HEK293T (cell line): ENCODE data around the gene PDE4B.
A peak's percentile ranks its signal among the peaks of the same experiment; 100 is the strongest.
"Not testable (repeated sequence)": the region's sequence is repeated elsewhere in the genome, so short reads cannot be mapped to it uniquely, and the experiment has no call there.

Source experiments
- CTCF ChIA-PET: fragments of 350-600 bp; formaldehyde crosslinking; extraction: SDS; loops from one replicate; lab custom pipeline; 2021; ENCODE audit warnings: antibody characterized with exemption, inconsistent platforms; lab: Yijun Ruan, JAX
- POLR2A ChIA-PET: fragments of 350-600 bp; formaldehyde crosslinking; extraction: SDS; loops from one replicate; lab custom pipeline; 2020; ENCODE audit warnings: antibody characterized with exemption, inconsistent platforms; lab: Yijun Ruan, JAX
- DNase-seq: peaks from one replicate; pipeline ENCODE4 v3.0.0; 2012; ENCODE audit warnings: mixed read lengths; ENCODE audit errors: extremely low spot score
- ARNT ChIP-seq: fragments of 450-650 bp; IDR thresholded peaks from 2 replicates; pipeline ENCODE4 v1.6.1; 2017; ENCODE audit warnings: mild to moderate bottlenecking
- BHLHE40 ChIP-seq: fragments of 450-650 bp; IDR thresholded peaks from 2 replicates; pipeline ENCODE4 v1.6.1; 2016; ENCODE audit warnings: mild to moderate bottlenecking, moderate library complexity, borderline replicate concordance
- CTBP1 ChIP-seq: fragments of 450-650 bp; IDR thresholded peaks from 2 replicates; pipeline ENCODE4 v1.6.1; 2016; ENCODE audit warnings: borderline replicate concordance
- ELF4 ChIP-seq: fragments of 450-650 bp; IDR thresholded peaks from 2 replicates; pipeline ENCODE4 v1.6.1; 2017; ENCODE audit warnings: antibody characterized with exemption
- FOXA1 ChIP-seq: fragments of 450-650 bp; IDR thresholded peaks from 2 replicates; pipeline ENCODE4 v1.6.1; 2016; ENCODE audit warnings: mild to moderate bottlenecking
- FOXK2 ChIP-seq: fragments of 450-650 bp; IDR thresholded peaks from 2 replicates; pipeline ENCODE4 v1.6.1; 2016; ENCODE audit warnings: mild to moderate bottlenecking
- FOXM1 ChIP-seq: fragments of 450-650 bp; IDR thresholded peaks from 2 replicates; pipeline ENCODE4 v1.6.1; 2017; ENCODE audit warnings: mild to moderate bottlenecking, borderline replicate concordance
- HDGF ChIP-seq: fragments of 450-650 bp; IDR thresholded peaks from 2 replicates; pipeline ENCODE4 v1.6.1; 2017; ENCODE audit warnings: antibody characterized with exemption, borderline replicate concordance
- L3MBTL2 ChIP-seq: fragments of 450-650 bp; conservative IDR thresholded peaks from 2 replicates; pipeline ENCODE4 v1.6.1; 2016; ENCODE audit warnings: mild to moderate bottlenecking
- LEF1 ChIP-seq: fragments of 450-650 bp; IDR thresholded peaks from 2 replicates; pipeline ENCODE4 v1.6.1; 2017; ENCODE audit warnings: mild to moderate bottlenecking, borderline replicate concordance
- NFRKB ChIP-seq: fragments of 450-650 bp; IDR thresholded peaks from 2 replicates; pipeline ENCODE4 v1.6.1; 2016; ENCODE audit warnings: mild to moderate bottlenecking, moderate library complexity
- SP1 ChIP-seq: fragments of 450-650 bp; IDR thresholded peaks from 2 replicates; pipeline ENCODE4 v1.6.1; 2017
- SUZ12 ChIP-seq: fragments of 450-650 bp; IDR thresholded peaks from 2 replicates; pipeline ENCODE4 v1.6.1; 2016; ENCODE audit warnings: mild to moderate bottlenecking
- TARDBP ChIP-seq: fragments of 450-650 bp; IDR thresholded peaks from 2 replicates; pipeline ENCODE4 v1.6.1; 2016
- ZNF384 ChIP-seq: fragments of 450-650 bp; IDR thresholded peaks from 2 replicates; pipeline ENCODE4 v1.6.1; 2016
- TF ChIP-seq, protein P1 (sequence below): fragments of 450-650 bp; IDR thresholded peaks from 2 replicates; pipeline ENCODE4 v1.6.1; 2016

PDE4B gene

DNA sequence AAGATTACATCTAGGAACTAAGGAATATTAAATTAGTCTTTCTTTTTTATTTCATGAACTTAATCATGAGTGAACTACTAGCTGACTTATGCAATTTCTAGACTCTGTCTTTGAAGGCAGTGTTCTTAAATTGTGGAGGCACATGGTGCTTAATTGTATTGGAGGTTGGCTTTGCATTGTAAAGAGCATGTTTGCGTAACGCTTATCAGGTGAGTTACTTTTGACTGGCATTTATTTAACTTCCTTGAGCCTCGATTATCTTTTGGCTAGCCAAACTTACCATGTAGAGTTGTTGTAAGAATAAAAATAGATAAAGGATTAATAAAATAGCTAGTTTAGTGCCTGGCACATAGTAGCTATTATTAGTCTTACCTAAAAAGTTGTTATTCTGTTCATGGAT lies 262.4 kb downstream of the PDE4B start:
- CTCF ChIA-PET = no interaction called here
- POLR2A ChIA-PET = no interaction called here
- DNase-seq = no peak
- TF ChIP-seq FOXK2 (no peak), FOXA1 (no peak), HDGF (no peak), ARNT (no peak), ELF4 (no peak), SP1 (no peak), BHLHE40 (no peak), SUZ12 (no peak), L3MBTL2 (no peak), ZNF384 (no peak), CTBP1 (no peak), TARDBP (no peak), LEF1 (no peak)

DNA sequence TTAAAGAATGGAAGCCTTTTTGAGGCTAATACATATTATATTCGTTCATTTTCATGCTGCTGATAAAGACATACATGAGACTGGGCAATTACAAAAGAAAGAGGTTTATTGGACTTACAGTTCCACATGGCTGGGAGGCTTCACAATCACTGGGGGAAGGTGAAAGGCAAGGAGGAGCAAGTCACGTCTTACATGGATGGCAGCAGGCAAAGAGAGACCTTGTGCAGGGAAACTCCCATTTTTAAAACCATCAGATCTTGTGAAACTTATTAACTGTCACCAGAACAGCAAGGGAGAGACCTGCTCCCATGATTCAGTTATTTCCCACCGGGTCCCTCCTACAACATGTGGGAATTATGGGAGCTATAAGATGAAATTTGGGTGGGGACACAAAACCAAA lies 264.8 kb downstream of the PDE4B start:
- CTCF ChIA-PET, DNase-seq, POLR2A ChIA-PET: not testable (repeated sequence)

DNA sequence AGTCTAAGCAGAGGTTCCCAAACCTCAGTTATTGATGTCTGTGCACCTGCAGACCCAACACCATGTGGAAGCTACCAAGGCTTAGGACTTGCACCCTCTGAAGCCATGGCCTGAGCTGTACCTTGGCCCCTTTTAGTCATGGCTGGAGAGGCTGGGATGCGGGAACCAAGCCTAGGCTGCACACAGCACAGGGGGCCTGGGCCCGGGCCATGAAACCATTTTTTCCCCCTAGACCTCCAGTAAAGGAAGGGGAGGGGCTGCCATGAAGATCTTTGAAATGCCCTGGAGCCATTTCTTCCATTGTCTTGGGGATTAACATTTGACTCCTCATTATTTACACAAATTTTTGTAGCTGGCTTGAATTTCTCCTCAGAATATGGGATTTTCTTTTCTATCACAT lies 265.9 kb downstream of the PDE4B start:
- CTCF ChIA-PET = no interaction called here
- POLR2A ChIA-PET = no interaction called here
- TF ChIP-seq LEF1 = no peak
- no peak for TF ChIP-seq SUZ12
- TF ChIP-seq FOXK2 = no peak
- TF ChIP-seq L3MBTL2 = no peak
- no peak for TF ChIP-seq BHLHE40
- TF ChIP-seq NFRKB = no peak
- TF ChIP-seq, protein P1, sequence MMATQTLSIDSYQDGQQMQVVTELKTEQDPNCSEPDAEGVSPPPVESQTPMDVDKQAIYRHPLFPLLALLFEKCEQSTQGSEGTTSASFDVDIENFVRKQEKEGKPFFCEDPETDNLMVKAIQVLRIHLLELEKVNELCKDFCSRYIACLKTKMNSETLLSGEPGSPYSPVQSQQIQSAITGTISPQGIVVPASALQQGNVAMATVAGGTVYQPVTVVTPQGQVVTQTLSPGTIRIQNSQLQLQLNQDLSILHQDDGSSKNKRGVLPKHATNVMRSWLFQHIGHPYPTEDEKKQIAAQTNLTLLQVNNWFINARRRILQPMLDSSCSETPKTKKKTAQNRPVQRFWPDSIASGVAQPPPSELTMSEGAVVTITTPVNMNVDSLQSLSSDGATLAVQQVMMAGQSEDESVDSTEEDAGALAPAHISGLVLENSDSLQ = no peak
- TF ChIP-seq SP1 = no peak
- TF ChIP-seq FOXM1 = no peak
- no peak for TF ChIP-seq ZNF384
- no peak for TF ChIP-seq HDGF
- no peak for DNase-seq

DNA sequence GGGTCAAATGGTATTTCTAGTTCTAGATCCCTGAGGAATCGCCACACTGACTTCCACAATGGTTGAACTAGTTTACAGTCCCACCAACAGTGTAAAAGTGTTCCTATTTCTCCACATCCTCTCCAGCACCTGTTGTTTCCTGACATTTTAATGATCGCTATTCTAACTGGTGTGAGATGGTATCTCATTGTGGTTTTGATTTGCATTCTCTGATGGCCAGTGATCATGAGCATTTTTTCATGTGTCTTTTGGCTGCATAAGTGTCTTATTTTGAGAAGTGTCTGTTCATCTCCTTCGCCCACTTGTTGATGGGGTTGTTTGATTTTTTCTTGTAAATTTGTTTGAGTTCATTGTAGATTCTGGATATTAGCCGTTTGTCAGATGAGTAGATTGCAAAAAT lies 274.5 kb downstream of the PDE4B start:
- POLR2A ChIA-PET, CTCF ChIA-PET, DNase-seq: not testable (repeated sequence)

DNA sequence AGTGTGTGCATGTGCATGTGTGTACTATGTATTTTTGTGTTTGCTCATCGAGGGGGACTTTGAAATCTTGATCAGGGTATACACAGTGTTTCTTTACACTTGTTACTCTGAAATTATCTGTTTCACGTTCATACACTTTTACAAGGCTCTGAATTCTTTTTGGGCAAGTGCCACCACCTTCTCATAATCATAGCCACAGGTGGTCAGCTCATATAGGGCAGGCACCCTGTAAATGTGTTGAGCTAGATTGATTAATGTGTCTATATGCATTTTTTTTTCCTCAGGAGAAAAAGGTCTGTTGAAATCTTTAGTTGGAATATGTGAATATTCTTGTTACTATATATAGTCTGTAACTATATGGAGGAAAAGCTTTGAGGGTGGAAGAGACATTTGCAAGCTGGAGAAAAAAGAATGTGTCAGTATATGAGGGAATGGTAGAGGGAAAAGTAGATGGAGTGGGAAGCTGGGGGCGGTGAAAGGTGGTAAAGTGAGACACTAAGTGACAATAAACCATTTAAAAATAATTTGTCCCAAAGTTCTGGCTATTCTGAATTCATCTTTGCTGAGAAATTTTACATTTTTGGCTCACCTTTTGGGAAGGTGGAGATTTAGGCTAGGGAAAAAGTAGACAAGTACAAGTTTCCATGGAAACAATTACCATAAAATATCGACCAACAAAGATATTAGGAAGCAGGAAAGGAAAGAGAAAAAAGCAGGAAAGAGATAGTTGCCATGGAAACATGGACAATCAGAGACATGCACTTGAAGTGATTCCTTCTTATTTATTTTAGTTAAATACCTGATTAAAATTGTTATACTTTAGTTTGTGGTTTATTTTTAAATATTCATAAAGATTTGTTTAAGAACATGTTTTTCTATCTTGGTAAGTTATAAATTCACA lies 277.5 kb downstream of the PDE4B start:
- DNase-seq = no peak
- CTCF ChIA-PET = interaction anchor here (0.6 kb wide), 1 partner anchor 234 kb away, joined by 3 read pairs; no protein-coding TSS in a partner anchor
- POLR2A ChIA-PET = no interaction called here
- TF ChIP-seq ZNF384 (0 out of 2 replicates have a peak, but pooled peaks have one; percentile 33), ARNT (no peak)
- TF ChIP-seq, protein P1 = peak; percentile 72

DNA sequence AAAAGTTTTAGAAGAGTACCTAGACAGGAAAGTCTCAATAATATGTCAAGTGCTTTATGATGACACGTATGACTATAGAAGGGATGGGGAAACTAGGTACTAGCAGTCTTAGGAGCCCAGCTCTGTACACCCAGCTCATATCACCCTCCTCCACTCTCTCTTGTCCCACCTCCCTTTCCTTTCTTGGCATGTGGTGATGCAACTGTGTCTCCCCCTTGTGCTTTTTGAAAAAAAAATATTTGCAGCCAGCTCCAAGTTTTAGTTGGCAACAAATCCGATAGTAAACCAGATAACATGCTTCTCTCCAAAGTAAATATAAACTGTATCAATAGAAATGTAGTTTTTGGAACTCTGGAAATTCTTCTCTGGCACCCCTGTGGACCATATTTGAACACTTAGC lies 280.7 kb downstream of the PDE4B start:
- CTCF ChIA-PET = interaction anchor here (0.7 kb wide), 1 partner anchor 191 kb away, joined by 3 read pairs; no protein-coding TSS in a partner anchor
- POLR2A ChIA-PET = no interaction called here
- no peak for DNase-seq
- TF ChIP-seq BHLHE40 = no peak
- no peak for TF ChIP-seq HDGF
- TF ChIP-seq CTBP1 = no peak
- TF ChIP-seq NFRKB = no peak
- TF ChIP-seq ELF4 = no peak
- TF ChIP-seq FOXK2 = no peak
- no peak for TF ChIP-seq L3MBTL2
- no peak for TF ChIP-seq SP1
- no peak for TF ChIP-seq ZNF384
- TF ChIP-seq FOXM1 = no peak
- TF ChIP-seq LEF1 = no peak
- TF ChIP-seq FOXA1 = no peak
- TF ChIP-seq SUZ12 = no peak
- no peak for TF ChIP-seq TARDBP
- TF ChIP-seq, protein P1 = no peak
- no peak for TF ChIP-seq ARNT

DNA sequence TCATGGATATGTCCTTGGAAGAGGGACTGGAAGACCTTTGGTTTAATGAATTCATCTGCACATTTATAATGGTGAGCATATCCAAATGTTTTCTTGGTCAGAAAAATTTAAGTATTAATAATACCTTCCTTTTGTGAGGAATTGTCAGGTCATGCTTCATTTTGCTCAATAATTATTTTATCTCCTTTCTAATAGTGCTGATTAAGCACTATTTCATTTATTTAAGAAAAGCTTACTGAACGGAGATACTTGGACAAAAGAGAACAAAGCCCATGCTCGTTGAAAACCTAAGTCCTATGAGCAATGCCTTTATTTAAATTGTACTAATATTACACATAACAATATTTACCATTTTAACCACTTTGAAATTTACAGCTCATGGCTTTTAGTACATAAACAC lies 281.5 kb downstream of the PDE4B start:
- TF ChIP-seq FOXM1 = no peak
- no peak for TF ChIP-seq FOXK2
- no peak for TF ChIP-seq CTBP1
- TF ChIP-seq SP1 = no peak
- TF ChIP-seq BHLHE40 = no peak
- TF ChIP-seq, protein P1 = no peak
- TF ChIP-seq ELF4 = no peak
- TF ChIP-seq FOXA1 = no peak
- TF ChIP-seq NFRKB = no peak
- no peak for TF ChIP-seq ARNT
- no peak for TF ChIP-seq L3MBTL2
- no peak for TF ChIP-seq TARDBP
- TF ChIP-seq LEF1 = no peak
- no peak for TF ChIP-seq SUZ12
- TF ChIP-seq ZNF384 = no peak
- ChIA-PET CTCF (interaction anchor here (0.7 kb wide), 1 partner anchor 190 kb away, joined by 3 read pairs; no protein-coding TSS in a partner anchor), POLR2A (no interaction called here)
- DNase-seq = no peak
